ENCODE measurements around the gene SLC4A2. TPM values are rescaled to one million over a fixed set of nuclear protein-coding genes. Genes with fewer than 3 reads are reported as not detected.

Gene SLC4A2
- total and polyA plus RNA-seq, 7 donors: 26.5 to 39.8 (median 32.0) TPM

GRCh38 chr7:151089893-151090730, 30.7 kb downstream of the SLC4A2 start:
- H3K9me3 ChIP-seq: no peaks in the 10 kb centered on the region
- ATAC-seq (no peak), DNase-seq (no peak)
- intact Hi-C loops (cut with DNase I): loop anchor here in 1 of 2 donors (2.0 kb wide), 1 partner anchor 21 kb away; no protein-coding TSS in a partner anchor
- peaks cover 22% of the 10 kb centered on the region for H3K4me1 ChIP-seq
- H3K36me3 ChIP-seq (ENCODE audit: insufficient read depth in 1 of 2, low read depth in 1 of 2): peaks cover 0 to 8% of the 10 kb centered on the region in 2 donors
- H3K27ac ChIP-seq: peak overlapping the region; percentile 84
- no peak overlapping the region for H3K4me3 ChIP-seq
- 63 to 68% (median 65%) methylated on average over 20 to 22 of the region's 22 CpGs for WGBS, 3 donors
- TF ChIP-seq, protein P1, sequence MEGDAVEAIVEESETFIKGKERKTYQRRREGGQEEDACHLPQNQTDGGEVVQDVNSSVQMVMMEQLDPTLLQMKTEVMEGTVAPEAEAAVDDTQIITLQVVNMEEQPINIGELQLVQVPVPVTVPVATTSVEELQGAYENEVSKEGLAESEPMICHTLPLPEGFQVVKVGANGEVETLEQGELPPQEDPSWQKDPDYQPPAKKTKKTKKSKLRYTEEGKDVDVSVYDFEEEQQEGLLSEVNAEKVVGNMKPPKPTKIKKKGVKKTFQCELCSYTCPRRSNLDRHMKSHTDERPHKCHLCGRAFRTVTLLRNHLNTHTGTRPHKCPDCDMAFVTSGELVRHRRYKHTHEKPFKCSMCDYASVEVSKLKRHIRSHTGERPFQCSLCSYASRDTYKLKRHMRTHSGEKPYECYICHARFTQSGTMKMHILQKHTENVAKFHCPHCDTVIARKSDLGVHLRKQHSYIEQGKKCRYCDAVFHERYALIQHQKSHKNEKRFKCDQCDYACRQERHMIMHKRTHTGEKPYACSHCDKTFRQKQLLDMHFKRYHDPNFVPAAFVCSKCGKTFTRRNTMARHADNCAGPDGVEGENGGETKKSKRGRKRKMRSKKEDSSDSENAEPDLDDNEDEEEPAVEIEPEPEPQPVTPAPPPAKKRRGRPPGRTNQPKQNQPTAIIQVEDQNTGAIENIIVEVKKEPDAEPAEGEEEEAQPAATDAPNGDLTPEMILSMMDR (IDR thresholded peaks at IDR 0.05): no peak
- H3K27me3 ChIP-seq (ENCODE audit: insufficient read depth in 3 of 3, low read length in 2 of 3): no peaks in the 10 kb centered on the region

- intact Hi-C loops (cut with DNase I): no loop called here
- H3K27ac ChIP-seq: no peak overlapping the region
- TF ChIP-seq, protein P1 (IDR thresholded peaks at IDR 0.05): no peak
- WGBS, 3 donors: 77 to 87% (median 83%) methylated on average over 7 of the region's 7 CpGs
- H3K4me3 ChIP-seq: no peak overlapping the region
- ATAC-seq (no peak), DNase-seq (no peak)
- H3K4me1 ChIP-seq: peaks cover 18% of the 10 kb centered on the region
- H3K27me3 ChIP-seq (ENCODE audit: insufficient read depth in 3 of 3, low read length in 2 of 3): no peaks in the 10 kb centered on the region
- no peaks in the 10 kb centered on the region for H3K9me3 ChIP-seq
- peaks cover 0 to 8% of the 10 kb centered on the region in 2 donors for H3K36me3 ChIP-seq (ENCODE audit: insufficient read depth in 1 of 2, low read depth in 1 of 2)
Measured at GRCh38 chr7:151091003-151091402, 31.6 kb downstream of the SLC4A2 start.

DNA sequence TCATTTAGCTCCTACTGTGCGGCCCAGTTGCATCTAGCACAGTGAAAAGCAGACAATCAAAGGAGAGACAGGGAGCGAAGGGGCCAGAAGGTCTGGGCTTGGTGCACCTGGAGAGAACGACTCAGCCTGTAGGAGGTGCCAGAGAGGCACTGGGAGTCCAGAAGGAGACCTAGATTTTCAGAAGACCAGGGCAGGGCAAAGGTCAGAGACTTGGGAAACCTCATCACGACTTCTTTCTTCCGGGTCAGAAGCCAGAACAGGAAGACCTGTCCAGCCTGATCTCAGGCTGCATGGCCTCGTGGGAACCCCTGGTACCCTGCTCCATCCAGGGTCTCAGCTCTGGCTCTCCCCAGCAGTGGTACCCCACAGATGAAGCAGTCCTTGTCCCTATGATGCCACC, 32.0 kb downstream of the SLC4A2 start:
- intact Hi-C loops (cut with DNase I): no loop called here
- ATAC-seq: no peak
- 55 to 66% (median 65%) methylated on average over 6 of the region's 6 CpGs for WGBS, 3 donors

DNA sequence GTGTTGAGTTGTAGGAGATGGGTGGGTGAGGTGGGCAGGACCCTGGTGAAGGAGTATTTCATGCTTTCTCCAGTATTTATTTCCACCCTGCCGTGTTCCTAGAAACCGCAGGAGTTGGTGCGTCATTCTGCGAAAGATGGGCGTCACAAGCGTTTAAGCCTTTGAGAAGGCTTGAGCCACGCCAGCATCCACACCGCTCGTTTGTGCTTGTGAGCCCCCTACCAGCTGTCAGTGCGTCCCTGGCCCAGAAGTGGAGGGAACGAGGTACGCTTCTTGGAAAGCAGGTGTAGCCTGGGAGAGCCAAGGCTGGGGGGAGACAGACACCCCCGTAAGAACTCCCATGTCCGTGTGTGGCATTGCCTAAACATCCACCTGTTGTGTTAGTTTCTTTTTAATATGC, 32.6 kb downstream of the SLC4A2 start:
- no peaks in the 10 kb centered on the region for H3K27me3 ChIP-seq (ENCODE audit: insufficient read depth in 3 of 3, low read length in 2 of 3)
- DNase-seq (no peak), ATAC-seq (no peak)
- peaks cover 0 to 8% of the 10 kb centered on the region in 2 donors for H3K36me3 ChIP-seq (ENCODE audit: insufficient read depth in 1 of 2, low read depth in 1 of 2)
- TF ChIP-seq, protein P1 (IDR thresholded peaks at IDR 0.05): no peak
- H3K4me1 ChIP-seq: peaks cover 18% of the 10 kb centered on the region
- 79 to 86% (median 80%) methylated on average over 14 of the region's 14 CpGs for WGBS, 3 donors
- no peak overlapping the region for H3K27ac ChIP-seq
- no peak overlapping the region for H3K4me3 ChIP-seq
- intact Hi-C loops (cut with DNase I): no loop called here
- H3K9me3 ChIP-seq: no peaks in the 10 kb centered on the region

More for the DNA sequence above, 32.0 kb downstream of the SLC4A2 start:
- no peaks in the 10 kb centered on the region for H3K9me3 ChIP-seq
- DNase-seq: peak in 1 of 2 donors; percentile 18
- TF ChIP-seq, protein P1 (IDR thresholded peaks at IDR 0.05): peak; percentile 23
- peaks cover 18% of the 10 kb centered on the region for H3K4me1 ChIP-seq
- no peak overlapping the region for H3K27ac ChIP-seq
- no peak overlapping the region for H3K4me3 ChIP-seq
- no peaks in the 10 kb centered on the region for H3K27me3 ChIP-seq (ENCODE audit: insufficient read depth in 3 of 3, low read length in 2 of 3)
- H3K36me3 ChIP-seq (ENCODE audit: insufficient read depth in 1 of 2, low read depth in 1 of 2): peaks cover 0 to 8% of the 10 kb centered on the region in 2 donors

All from psoas muscle (tissue), 8 donors.